ENCODE results near the gene RPL10.

DNA sequence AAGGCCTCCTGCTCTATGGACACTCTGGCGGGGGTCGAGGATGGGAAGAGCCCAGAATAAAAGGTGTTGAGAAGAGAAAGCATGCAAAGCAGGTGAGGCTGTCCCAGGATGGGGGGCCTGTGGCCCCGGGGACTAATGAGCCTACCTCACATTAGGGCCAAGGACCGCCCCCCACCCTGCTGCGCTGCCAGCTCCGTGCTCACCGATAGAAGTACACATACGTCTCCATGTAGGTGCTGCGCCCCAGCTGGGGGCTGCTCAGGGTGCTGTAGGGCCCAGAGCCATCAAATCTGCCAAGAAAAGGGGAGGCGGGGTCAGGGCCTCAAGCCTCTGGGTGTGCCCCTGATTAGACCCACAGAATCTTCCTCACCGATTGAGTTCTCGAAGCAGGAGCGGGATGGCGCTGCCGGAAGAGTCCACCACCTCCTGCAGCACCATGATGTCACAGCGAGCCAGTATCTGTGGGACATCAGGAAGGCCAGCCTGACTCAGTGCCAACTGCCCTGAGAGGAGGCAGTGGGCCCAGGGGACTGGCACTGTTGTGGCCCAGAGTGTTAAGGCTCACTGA, 6.5 kb downstream of the RPL10 start:
- no peak for TF ChIP-seq EP300 (IDR thresholded peaks at IDR 0.05; ENCODE audit: borderline replicate concordance in 1 of 2, low read depth in 2 of 2, low read length in 2 of 2)
- no peak for TF ChIP-seq EZH2 (IDR thresholded peaks at IDR 0.05; ENCODE audit: low read depth, low read length, severe bottlenecking)
- no peak for TF ChIP-seq POLR2AphosphoS5 (IDR thresholded peaks at IDR 0.05; ENCODE audit: low read depth, low read length)
- no peak for TF ChIP-seq TCF12 (IDR thresholded peaks at IDR 0.05; ENCODE audit: low read depth, low read length)
- no peak for TF ChIP-seq BCL11A (IDR thresholded peaks at IDR 0.05; ENCODE audit: low read depth in 2 of 2, low read length in 2 of 2)
- TF ChIP-seq, protein P1, sequence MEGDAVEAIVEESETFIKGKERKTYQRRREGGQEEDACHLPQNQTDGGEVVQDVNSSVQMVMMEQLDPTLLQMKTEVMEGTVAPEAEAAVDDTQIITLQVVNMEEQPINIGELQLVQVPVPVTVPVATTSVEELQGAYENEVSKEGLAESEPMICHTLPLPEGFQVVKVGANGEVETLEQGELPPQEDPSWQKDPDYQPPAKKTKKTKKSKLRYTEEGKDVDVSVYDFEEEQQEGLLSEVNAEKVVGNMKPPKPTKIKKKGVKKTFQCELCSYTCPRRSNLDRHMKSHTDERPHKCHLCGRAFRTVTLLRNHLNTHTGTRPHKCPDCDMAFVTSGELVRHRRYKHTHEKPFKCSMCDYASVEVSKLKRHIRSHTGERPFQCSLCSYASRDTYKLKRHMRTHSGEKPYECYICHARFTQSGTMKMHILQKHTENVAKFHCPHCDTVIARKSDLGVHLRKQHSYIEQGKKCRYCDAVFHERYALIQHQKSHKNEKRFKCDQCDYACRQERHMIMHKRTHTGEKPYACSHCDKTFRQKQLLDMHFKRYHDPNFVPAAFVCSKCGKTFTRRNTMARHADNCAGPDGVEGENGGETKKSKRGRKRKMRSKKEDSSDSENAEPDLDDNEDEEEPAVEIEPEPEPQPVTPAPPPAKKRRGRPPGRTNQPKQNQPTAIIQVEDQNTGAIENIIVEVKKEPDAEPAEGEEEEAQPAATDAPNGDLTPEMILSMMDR (IDR thresholded peaks at IDR 0.05; ENCODE audit: control extremely low read depth in 1 of 3, insufficient read depth in 1 of 3, low read depth in 1 of 3, low read length in 3 of 3): no peak
- no peak for TF ChIP-seq CBX5 (IDR thresholded peaks at IDR 0.05; ENCODE audit: low read depth, low read length)
- TF ChIP-seq, protein P2, sequence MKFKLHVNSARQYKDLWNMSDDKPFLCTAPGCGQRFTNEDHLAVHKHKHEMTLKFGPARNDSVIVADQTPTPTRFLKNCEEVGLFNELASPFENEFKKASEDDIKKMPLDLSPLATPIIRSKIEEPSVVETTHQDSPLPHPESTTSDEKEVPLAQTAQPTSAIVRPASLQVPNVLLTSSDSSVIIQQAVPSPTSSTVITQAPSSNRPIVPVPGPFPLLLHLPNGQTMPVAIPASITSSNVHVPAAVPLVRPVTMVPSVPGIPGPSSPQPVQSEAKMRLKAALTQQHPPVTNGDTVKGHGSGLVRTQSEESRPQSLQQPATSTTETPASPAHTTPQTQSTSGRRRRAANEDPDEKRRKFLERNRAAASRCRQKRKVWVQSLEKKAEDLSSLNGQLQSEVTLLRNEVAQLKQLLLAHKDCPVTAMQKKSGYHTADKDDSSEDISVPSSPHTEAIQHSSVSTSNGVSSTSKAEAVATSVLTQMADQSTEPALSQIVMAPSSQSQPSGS (IDR thresholded peaks at IDR 0.05; ENCODE audit: low read length): no peak
- no peak for TF ChIP-seq RXRA (IDR thresholded peaks at IDR 0.05; ENCODE audit: insufficient read depth, low read depth, low read length)
- TF ChIP-seq CHD2 (IDR thresholded peaks at IDR 0.05; ENCODE audit: low read length): no peak
- TF ChIP-seq CBX8 (IDR thresholded peaks at IDR 0.05; ENCODE audit: borderline replicate concordance, low read depth, low read length): no peak
- no peak for TF ChIP-seq POLR2A (IDR thresholded peaks at IDR 0.05; ENCODE audit: control extremely low read depth in 1 of 2, low read depth in 2 of 2, low read length in 2 of 2)
- no peak for TF ChIP-seq RBBP5 (IDR thresholded peaks at IDR 0.05; ENCODE audit: borderline replicate concordance, low read depth, low read length)
- TF ChIP-seq TEAD4 (IDR thresholded peaks at IDR 0.05; ENCODE audit: low read depth, low read length): no peak
